GM12878 (cell line): ENCODE data around the gene MYO6. TPM values are rescaled to one million over a fixed set of nuclear protein-coding genes. Genes with fewer than 3 reads are reported as not detected.

Source experiments
- ATAC-seq: fragments of 200-7000 bp; cut with Tn5 transposase; 3 replicates; pipeline ENCODE4 v1.9.1; 2020; ENCODE audit warnings: mild to moderate bottlenecking, moderate library complexity
- BruUV-seq: library from RNA; stranded (reverse); fragments of 400-500 nt; replicated peaks from 2 replicates; lab custom pipeline; 2021; lab: Mats Ljungman, UMichigan
- CTCF ChIA-PET: fragments of 300-600 bp; sonication (Branson Sonifier 250); formaldehyde crosslinking; extraction: SDS; loops from one replicate; lab custom pipeline; 2021; ENCODE audit warnings: inconsistent platforms; lab: Yijun Ruan, JAX
- POLR2A ChIA-PET: fragments of 350-600 bp; formaldehyde crosslinking; extraction: SDS; loops from one replicate; lab custom pipeline; 2021; ENCODE audit warnings: inconsistent platforms; lab: Charles Lee
- RAD21 ChIA-PET: fragments of 300-600 bp; sonication (Branson Sonifier 250); formaldehyde crosslinking; loops from one replicate; lab custom pipeline; 2023; ENCODE audit warnings: antibody characterized with exemption; ENCODE audit not compliant: unreplicated experiment; lab: Charles Lee
- SMC1A ChIA-PET: fragments of 300-600 bp; sonication (Branson Sonifier 250); formaldehyde crosslinking; loops from one replicate; lab custom pipeline; 2023; ENCODE audit not compliant: unreplicated experiment, uncharacterized antibody; lab: Charles Lee
- DNase-seq: peaks from one replicate; pipeline ENCODE4 v3.0.0-alpha.2; 2011; ENCODE audit warnings: low read depth, low spot score
- FAIRE-seq: peaks from 3 replicates; lab custom pipeline; 2011; peaks lifted over from hg19 to GRCh38; lab: Jason Lieb, UNC
- H2AFZ ChIP-seq: 2 replicates; pipeline ENCODE4 v1.6.0; 2011; ENCODE audit warnings: low read depth, low read length, control low read depth; ENCODE audit not compliant: control insufficient read depth
- H3K27ac ChIP-seq: 2 replicates; pipeline ENCODE4 v1.5.1; 2011; ENCODE audit warnings: control low read depth; ENCODE audit not compliant: control insufficient read depth, insufficient read depth
- H3K27me3 ChIP-seq, 2 experiments: replicated peaks in 1 of 2; 2 replicates each; pipeline versions ENCODE4 v1.6.0 to v1.6.1; 2011; ENCODE audit warnings: low read length in 1 of 2; ENCODE audit not compliant: control insufficient read depth in 2 of 2, insufficient read depth in 2 of 2
- H3K36me3 ChIP-seq, 2 experiments: 2 replicates each; pipeline ENCODE4 v1.5.1; 2011; ENCODE audit warnings: low read length in 1 of 2; ENCODE audit not compliant: control insufficient read depth in 2 of 2, insufficient read depth in 2 of 2
- H3K4me1 ChIP-seq: 2 replicates; pipeline ENCODE4 v1.6.1; 2011; ENCODE audit warnings: mild to moderate bottlenecking, low read length, moderate library complexity, mixed read lengths; ENCODE audit not compliant: control insufficient read depth, insufficient read depth
- H3K4me2 ChIP-seq: 2 replicates; pipeline ENCODE4 v1.6.0; 2011; ENCODE audit warnings: control low read depth; ENCODE audit not compliant: control insufficient read depth, insufficient read depth
- H3K4me3 ChIP-seq: fragments of 200-600 bp; sonication (generic); 2 replicates; pipeline ENCODE4 v1.5.1; 2016
- H3K79me2 ChIP-seq: 2 replicates; pipeline ENCODE4 v1.6.0; 2011; ENCODE audit warnings: low read length; ENCODE audit not compliant: control insufficient read depth, insufficient read depth
- H3K9ac ChIP-seq: 2 replicates; pipeline ENCODE4 v1.8.0; 2011; ENCODE audit warnings: low read length, control low read depth, mixed read lengths; ENCODE audit not compliant: control insufficient read depth, insufficient read depth
- H3K9me3 ChIP-seq: replicated peaks from 3 replicates; pipeline ENCODE4 v1.5.1; 2011; ENCODE audit warnings: mild to moderate bottlenecking, low read length; ENCODE audit not compliant: control insufficient read depth, insufficient read depth
- H4K20me1 ChIP-seq: 2 replicates; pipeline ENCODE4 v1.6.0; 2011; ENCODE audit not compliant: control insufficient read depth, insufficient read depth
- FOXK2 ChIP-seq: fragments of 450-650 bp; IDR thresholded peaks from 2 replicates; pipeline ENCODE4 v1.6.1; 2017; ENCODE audit warnings: mild to moderate bottlenecking, moderate library complexity
- HDGF ChIP-seq: fragments of 450-650 bp; IDR thresholded peaks from 2 replicates; pipeline ENCODE4 v1.6.1; 2016; ENCODE audit warnings: antibody characterized with exemption
- JUND ChIP-seq: IDR thresholded peaks from 2 replicates; pipeline ENCODE4 v1.6.1; 2012; ENCODE audit warnings: low read depth, mild to moderate bottlenecking, low read length, improper control_type of control experiment, moderate library complexity
- MYC ChIP-seq: IDR thresholded peaks from 2 replicates; pipeline ENCODE4 v1.6.1; 2011; ENCODE audit warnings: mild to moderate bottlenecking, low read length, moderate library complexity, inconsistent platforms; ENCODE audit not compliant: insufficient read depth, insufficient replicate concordance, insufficient read length, severe bottlenecking
- NR2C1 ChIP-seq: fragments of 450-650 bp; IDR thresholded peaks from 2 replicates; pipeline ENCODE4 v1.6.1; 2017; ENCODE audit warnings: antibody characterized with exemption, mild to moderate bottlenecking, moderate library complexity
- SIN3A ChIP-seq: IDR thresholded peaks from 2 replicates; pipeline ENCODE4 v1.6.1; 2012; ENCODE audit warnings: low read depth, low read length, improper control_type of control experiment
- SMAD5 ChIP-seq: IDR thresholded peaks from 2 replicates; pipeline ENCODE4 v1.6.1; 2016; ENCODE audit warnings: antibody characterized with exemption, low read depth
- SPI1 ChIP-seq: IDR thresholded peaks from 2 replicates; pipeline ENCODE4 v1.6.1; 2011; ENCODE audit warnings: low read depth, mild to moderate bottlenecking, low read length, moderate library complexity, borderline replicate concordance; ENCODE audit not compliant: insufficient read depth
- STAT1 ChIP-seq: fragments of 450-650 bp; conservative IDR thresholded peaks from 2 replicates; pipeline ENCODE4 v1.6.1; 2014; ENCODE audit warnings: antibody characterized with exemption, mild to moderate bottlenecking
- TCF12 ChIP-seq: IDR thresholded peaks from 2 replicates; pipeline ENCODE4 v1.6.1; 2011; ENCODE audit warnings: low read depth, mild to moderate bottlenecking, low read length
- ZNF207 ChIP-seq: fragments of 450-650 bp; IDR thresholded peaks from 2 replicates; pipeline ENCODE4 v1.6.1; 2014; ENCODE audit warnings: antibody characterized with exemption, mild to moderate bottlenecking, borderline replicate concordance
- WGBS: methylation state at CpG from one replicate; pipeline ENCODE4 v1.1.6; 2016; ENCODE audit warnings: low lambda C conversion rate; ENCODE audit not compliant: insufficient replicate concordance, insufficient coverage; ENCODE audit errors: missing lambda C conversion rate; 5-methylcytosine and 5-hydroxymethylcytosine counted together
- in situ Hi-C: fragments of 300-500 bp; cut with MboI; formaldehyde crosslinking; loops from 9 replicates; pipeline ENCODE4 v1.14.3; 2018; ENCODE audit warnings: mixed read lengths
- intact Hi-C: fragments of 100-400 bp; cut with micrococcal nuclease; formaldehyde crosslinking; loops from one replicate; pipeline ENCODE4 v1.14.2; 2022; ENCODE audit not compliant: unreplicated experiment
- polyA plus RNA-seq, 11 experiments: library from polyadenylated mRNA; depleted of rRNA in 4 of 11; unstranded in 6 of 11; stranded (reverse) in 5 of 11; fragments of >200 nt; fragmentation: Nextera tagmentation in 4 of 11; fragmentation: Illumina TruSeq in 1 of 11; extraction: Ambion mirVana in 4 of 11; extraction: Trizol in 1 of 11; gene quantifications; 1 replicate in 1 of 11; 2 replicates in 10 of 11; pipeline versions ENCODE4 v1.2.1 to v1.2.3, GENCODE V29; 2011 to 2016; ENCODE audit warnings: inconsistent platforms in 2 of 11, missing spikeins in 2 of 11, low read depth in 1 of 11
- total RNA-seq, 4 experiments: library from RNA; depleted of rRNA in 3 of 4; stranded (reverse); fragments of >200 nt in 3 of 4; fragmentation: Illumina TruSeq in 1 of 4; extraction: Trizol in 1 of 4; gene quantifications; 2 replicates each; pipeline versions ENCODE4 v1.2.1 to v1.2.3, GENCODE V29; 2013 to 2021
- TF ChIP-seq, protein P1 (sequence below): IDR thresholded peaks from 2 replicates; pipeline ENCODE4 v1.6.1; 2012; ENCODE audit warnings: mild to moderate bottlenecking, low read depth, low read length
- TF ChIP-seq, protein P2 (sequence below): fragments of 450-650 bp; IDR thresholded peaks from 2 replicates; pipeline ENCODE4 v1.6.1; 2016; ENCODE audit warnings: mild to moderate bottlenecking, moderate library complexity, borderline replicate concordance

Gene MYO6
- total and polyA plus RNA-seq, 10 of the 15 experiments (the other 5 are each of a cell fraction or from before 2014, with no cell fraction given), result 7.9 to 30.4 (median 16.8) TPM

- no TSS peak for BruUV-seq
- no peaks in the 10 kb centered on the region for H3K27me3 ChIP-seq
- no peak overlapping the region for H3K4me3 ChIP-seq
- FAIRE-seq (no peak), ATAC-seq (no peak), DNase-seq (no peak)
- H4K20me1 ChIP-seq, result no peaks in the 10 kb centered on the region
- WGBS, result 56% methylated on average over 3 of the region's 3 CpGs
- intact Hi-C loops (no loop called here), in situ Hi-C loops (no loop called here)
- peaks cover 0 to 2% of the 10 kb centered on the region in 2 experiments; a peak in 3 of 4 replicates for H3K36me3 ChIP-seq
- no peaks in the 10 kb centered on the region for H3K4me1 ChIP-seq
- no peaks in the 10 kb centered on the region for H3K9me3 ChIP-seq
- H3K27ac ChIP-seq, result no peak overlapping the region
- ChIA-PET POLR2A (no interaction called here), CTCF (interaction anchor here (2.9 kb wide), 1 partner anchor 30 kb away, joined by 12 read pairs; no protein-coding TSS in a partner anchor), SMC1A (interaction anchor here (1.1 to 1.4 kb wide), 2 partner anchors 10 to 11 kb away, joined by 3 to 5 read pairs; no protein-coding TSS in a partner anchor), RAD21 (no interaction called here)
- H3K4me2 ChIP-seq, result no peak overlapping the region
- no peak overlapping the region for H3K9ac ChIP-seq
- H3K79me2 ChIP-seq, result no peaks in the 10 kb centered on the region
- no peak for TF ChIP-seq MYC
- TF ChIP-seq SPI1, result no peak
- TF ChIP-seq SIN3A, result no peak
- TF ChIP-seq, protein P1, sequence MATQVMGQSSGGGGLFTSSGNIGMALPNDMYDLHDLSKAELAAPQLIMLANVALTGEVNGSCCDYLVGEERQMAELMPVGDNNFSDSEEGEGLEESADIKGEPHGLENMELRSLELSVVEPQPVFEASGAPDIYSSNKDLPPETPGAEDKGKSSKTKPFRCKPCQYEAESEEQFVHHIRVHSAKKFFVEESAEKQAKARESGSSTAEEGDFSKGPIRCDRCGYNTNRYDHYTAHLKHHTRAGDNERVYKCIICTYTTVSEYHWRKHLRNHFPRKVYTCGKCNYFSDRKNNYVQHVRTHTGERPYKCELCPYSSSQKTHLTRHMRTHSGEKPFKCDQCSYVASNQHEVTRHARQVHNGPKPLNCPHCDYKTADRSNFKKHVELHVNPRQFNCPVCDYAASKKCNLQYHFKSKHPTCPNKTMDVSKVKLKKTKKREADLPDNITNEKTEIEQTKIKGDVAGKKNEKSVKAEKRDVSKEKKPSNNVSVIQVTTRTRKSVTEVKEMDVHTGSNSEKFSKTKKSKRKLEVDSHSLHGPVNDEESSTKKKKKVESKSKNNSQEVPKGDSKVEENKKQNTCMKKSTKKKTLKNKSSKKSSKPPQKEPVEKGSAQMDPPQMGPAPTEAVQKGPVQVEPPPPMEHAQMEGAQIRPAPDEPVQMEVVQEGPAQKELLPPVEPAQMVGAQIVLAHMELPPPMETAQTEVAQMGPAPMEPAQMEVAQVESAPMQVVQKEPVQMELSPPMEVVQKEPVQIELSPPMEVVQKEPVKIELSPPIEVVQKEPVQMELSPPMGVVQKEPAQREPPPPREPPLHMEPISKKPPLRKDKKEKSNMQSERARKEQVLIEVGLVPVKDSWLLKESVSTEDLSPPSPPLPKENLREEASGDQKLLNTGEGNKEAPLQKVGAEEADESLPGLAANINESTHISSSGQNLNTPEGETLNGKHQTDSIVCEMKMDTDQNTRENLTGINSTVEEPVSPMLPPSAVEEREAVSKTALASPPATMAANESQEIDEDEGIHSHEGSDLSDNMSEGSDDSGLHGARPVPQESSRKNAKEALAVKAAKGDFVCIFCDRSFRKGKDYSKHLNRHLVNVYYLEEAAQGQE, result no peak
- TF ChIP-seq HDGF, result no peak
- no peak for TF ChIP-seq SMAD5
- TF ChIP-seq, protein P2, sequence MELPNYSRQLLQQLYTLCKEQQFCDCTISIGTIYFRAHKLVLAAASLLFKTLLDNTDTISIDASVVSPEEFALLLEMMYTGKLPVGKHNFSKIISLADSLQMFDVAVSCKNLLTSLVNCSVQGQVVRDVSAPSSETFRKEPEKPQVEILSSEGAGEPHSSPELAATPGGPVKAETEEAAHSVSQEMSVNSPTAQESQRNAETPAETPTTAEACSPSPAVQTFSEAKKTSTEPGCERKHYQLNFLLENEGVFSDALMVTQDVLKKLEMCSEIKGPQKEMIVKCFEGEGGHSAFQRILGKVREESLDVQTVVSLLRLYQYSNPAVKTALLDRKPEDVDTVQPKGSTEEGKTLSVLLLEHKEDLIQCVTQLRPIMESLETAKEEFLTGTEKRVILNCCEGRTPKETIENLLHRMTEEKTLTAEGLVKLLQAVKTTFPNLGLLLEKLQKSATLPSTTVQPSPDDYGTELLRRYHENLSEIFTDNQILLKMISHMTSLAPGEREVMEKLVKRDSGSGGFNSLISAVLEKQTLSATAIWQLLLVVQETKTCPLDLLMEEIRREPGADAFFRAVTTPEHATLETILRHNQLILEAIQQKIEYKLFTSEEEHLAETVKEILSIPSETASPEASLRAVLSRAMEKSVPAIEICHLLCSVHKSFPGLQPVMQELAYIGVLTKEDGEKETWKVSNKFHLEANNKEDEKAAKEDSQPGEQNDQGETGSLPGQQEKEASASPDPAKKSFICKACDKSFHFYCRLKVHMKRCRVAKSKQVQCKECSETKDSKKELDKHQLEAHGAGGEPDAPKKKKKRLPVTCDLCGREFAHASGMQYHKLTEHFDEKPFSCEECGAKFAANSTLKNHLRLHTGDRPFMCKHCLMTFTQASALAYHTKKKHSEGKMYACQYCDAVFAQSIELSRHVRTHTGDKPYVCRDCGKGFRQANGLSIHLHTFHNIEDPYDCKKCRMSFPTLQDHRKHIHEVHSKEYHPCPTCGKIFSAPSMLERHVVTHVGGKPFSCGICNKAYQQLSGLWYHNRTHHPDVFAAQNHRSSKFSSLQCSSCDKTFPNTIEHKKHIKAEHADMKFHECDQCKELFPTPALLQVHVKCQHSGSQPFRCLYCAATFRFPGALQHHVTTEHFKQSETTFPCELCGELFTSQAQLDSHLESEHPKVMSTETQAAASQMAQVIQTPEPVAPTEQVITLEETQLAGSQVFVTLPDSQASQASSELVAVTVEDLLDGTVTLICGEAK, result no peak
- TF ChIP-seq ZNF207, result no peak
- no peak for TF ChIP-seq STAT1
- no peak for TF ChIP-seq NR2C1
- TF ChIP-seq FOXK2, result no peak
- no peak for TF ChIP-seq JUND
- TF ChIP-seq TCF12, result no peak
- no peak overlapping the region for H2AFZ ChIP-seq
Measured at GRCh38 chr6:75863001-75863400, 114.0 kb downstream of the MYO6 start.
